GM12878 (cell line): ENCODE data around the gene IL17F. TPM values are rescaled to one million over a fixed set of nuclear protein-coding genes. Genes with fewer than 3 reads are reported as not detected.
A peak's percentile ranks its signal among the peaks of the same experiment; 100 is the strongest.

Source experiments
- ATF2 ChIP-seq: IDR thresholded peaks from 2 replicates; pipeline ENCODE4 v1.6.1; 2012; ENCODE audit warnings: low read length, inconsistent platforms
- ATF7 ChIP-seq: fragments of 450-650 bp; IDR thresholded peaks from 2 replicates; pipeline ENCODE4 v1.6.1; 2016; ENCODE audit warnings: low read depth, mild to moderate bottlenecking
- BCL11A ChIP-seq: IDR thresholded peaks from 2 replicates; pipeline ENCODE4 v1.6.1; 2011; ENCODE audit warnings: low read depth, low read length
- BHLHE40 ChIP-seq, 2 experiments: fragments of 450-650 bp in 1 of 2; IDR thresholded peaks; 2 replicates each; pipeline ENCODE4 v1.6.1; 2011 to 2017; ENCODE audit warnings: low read depth in 2 of 2, borderline replicate concordance in 1 of 2, improper control_type of control experiment in 1 of 2, low read length in 1 of 2, mild to moderate bottlenecking in 1 of 2
- BMI1 ChIP-seq: fragments of 450-650 bp; IDR thresholded peaks from 2 replicates; pipeline ENCODE4 v1.6.1; 2016; ENCODE audit warnings: mild to moderate bottlenecking, moderate library complexity, borderline replicate concordance
- BRCA1 ChIP-seq: IDR thresholded peaks from 2 replicates; pipeline ENCODE4 v1.6.1; 2011; ENCODE audit warnings: low read depth, low read length, improper control_type of control experiment
- CHD2 ChIP-seq: IDR thresholded peaks from 2 replicates; pipeline ENCODE4 v1.6.1; 2011; ENCODE audit warnings: low read depth, low read length, improper control_type of control experiment, borderline replicate concordance
- DPF2 ChIP-seq: fragments of 450-650 bp; IDR thresholded peaks from 2 replicates; pipeline ENCODE4 v1.6.1; 2017; ENCODE audit warnings: mild to moderate bottlenecking
- EP300 ChIP-seq, 2 experiments: fragments of 150-350 bp in 1 of 2; IDR thresholded peaks; 2 replicates each; pipeline ENCODE4 v1.6.1; 2011 to 2012; ENCODE audit warnings: low read depth in 2 of 2, low read length in 2 of 2, borderline replicate concordance in 1 of 2, improper control_type of control experiment in 1 of 2, inconsistent platforms in 1 of 2; ENCODE audit not compliant: control insufficient read depth in 1 of 2
- ESRRA ChIP-seq: IDR thresholded peaks from 2 replicates; pipeline ENCODE4 v1.6.1; 2012; ENCODE audit warnings: mild to moderate bottlenecking, low read length, improper control_type of control experiment
- IKZF1 ChIP-seq: fragments of 450-650 bp; conservative IDR thresholded peaks from 2 replicates; pipeline ENCODE4 v1.6.1; 2017; ENCODE audit warnings: antibody characterized with exemption, mild to moderate bottlenecking
- IKZF2 ChIP-seq, 2 experiments: fragments of 450-650 bp; IDR thresholded peaks; 2 replicates each; pipeline ENCODE4 v1.6.1; 2017; ENCODE audit warnings: mild to moderate bottlenecking in 2 of 2, moderate library complexity in 2 of 2
- KAT2A ChIP-seq: conservative IDR thresholded peaks from 2 replicates; pipeline ENCODE4 v1.6.1; 2011; ENCODE audit warnings: low read depth, low read length; ENCODE audit not compliant: control insufficient read depth
- MEF2A ChIP-seq: IDR thresholded peaks from 2 replicates; pipeline ENCODE4 v1.6.1; 2011; ENCODE audit warnings: low read depth, mild to moderate bottlenecking, low read length, moderate library complexity; ENCODE audit not compliant: insufficient read depth
- MEF2B ChIP-seq: fragments of 450-650 bp; IDR thresholded peaks from 2 replicates; pipeline ENCODE4 v1.6.1; 2018; ENCODE audit warnings: mild to moderate bottlenecking, moderate library complexity; ENCODE audit not compliant: partially characterized antibody, poor library complexity, severe bottlenecking
- MLLT1 ChIP-seq: fragments of 450-650 bp; IDR thresholded peaks from 2 replicates; pipeline ENCODE4 v1.6.1; 2016; ENCODE audit warnings: mild to moderate bottlenecking
- MTA2 ChIP-seq: fragments of 450-650 bp; IDR thresholded peaks from 2 replicates; pipeline ENCODE4 v1.6.1; 2016; ENCODE audit warnings: low read depth, mild to moderate bottlenecking, moderate library complexity
- NBN ChIP-seq: fragments of 450-650 bp; IDR thresholded peaks from 2 replicates; pipeline ENCODE4 v1.6.1; 2016
- NFIC ChIP-seq: IDR thresholded peaks from 2 replicates; pipeline ENCODE4 v1.6.1; 2012; ENCODE audit warnings: low read depth, mild to moderate bottlenecking, inconsistent platforms, low read length, moderate library complexity
- NFXL1 ChIP-seq: fragments of 450-650 bp; IDR thresholded peaks from 2 replicates; pipeline ENCODE4 v1.6.1; 2017; ENCODE audit warnings: antibody characterized with exemption, mild to moderate bottlenecking, borderline replicate concordance
- NR2F1 ChIP-seq: fragments of 450-650 bp; conservative IDR thresholded peaks from 2 replicates; pipeline ENCODE4 v1.6.1; 2017; ENCODE audit warnings: mild to moderate bottlenecking
- NRF1 ChIP-seq: conservative IDR thresholded peaks from 2 replicates; pipeline ENCODE4 v1.6.1; 2011; ENCODE audit warnings: mild to moderate bottlenecking, low read depth, low read length, improper control_type of control experiment
- PAX5 ChIP-seq: IDR thresholded peaks from 2 replicates; pipeline ENCODE4 v1.6.1; 2011; ENCODE audit warnings: low read depth, low read length, borderline replicate concordance
- RUNX3 ChIP-seq: IDR thresholded peaks from 2 replicates; pipeline ENCODE4 v1.6.1; 2012; ENCODE audit warnings: low read length, inconsistent platforms
- SMAD1 ChIP-seq: fragments of 450-650 bp; IDR thresholded peaks from 2 replicates; pipeline ENCODE4 v1.6.1; 2018; ENCODE audit warnings: mild to moderate bottlenecking, low read depth; ENCODE audit not compliant: partially characterized antibody
- SUPT20H ChIP-seq: IDR thresholded peaks from 2 replicates; pipeline ENCODE4 v1.6.1; 2011; ENCODE audit warnings: low read depth, mild to moderate bottlenecking, low read length, moderate library complexity, borderline replicate concordance; ENCODE audit not compliant: control insufficient read depth
- TCF12 ChIP-seq: IDR thresholded peaks from 2 replicates; pipeline ENCODE4 v1.6.1; 2011; ENCODE audit warnings: low read depth, mild to moderate bottlenecking, low read length
- ZNF207 ChIP-seq: fragments of 450-650 bp; IDR thresholded peaks from 2 replicates; pipeline ENCODE4 v1.6.1; 2014; ENCODE audit warnings: antibody characterized with exemption, mild to moderate bottlenecking, borderline replicate concordance
- ZNF24 ChIP-seq: fragments of 450-650 bp; IDR thresholded peaks from 2 replicates; pipeline ENCODE4 v1.6.1; 2017; ENCODE audit warnings: antibody characterized with exemption, mild to moderate bottlenecking
- polyA plus RNA-seq, 11 experiments: library from polyadenylated mRNA; depleted of rRNA in 4 of 11; unstranded in 6 of 11; stranded (reverse) in 5 of 11; fragments of >200 nt; fragmentation: Nextera tagmentation in 4 of 11; fragmentation: Illumina TruSeq in 1 of 11; extraction: Ambion mirVana in 4 of 11; extraction: Trizol in 1 of 11; gene quantifications; 1 replicate in 1 of 11; 2 replicates in 10 of 11; pipeline versions ENCODE4 v1.2.1 to v1.2.3, GENCODE V29; 2011 to 2016; ENCODE audit warnings: inconsistent platforms in 2 of 11, missing spikeins in 2 of 11, low read depth in 1 of 11
- total RNA-seq, 4 experiments: library from RNA; depleted of rRNA in 3 of 4; stranded (reverse); fragments of >200 nt in 3 of 4; fragmentation: Illumina TruSeq in 1 of 4; extraction: Trizol in 1 of 4; gene quantifications; 2 replicates each; pipeline versions ENCODE4 v1.2.1 to v1.2.3, GENCODE V29; 2013 to 2021

The IL17F gene
- total and polyA plus RNA-seq, 10 of the 15 experiments (the other 5 are each of a cell fraction or from before 2014, with no cell fraction given), result 0.20 TPM; not detected in 9

GRCh38 chr6:52231406-52232127 lies 12.7 kb downstream of the IL17F start (continued):
- no peak for TF ChIP-seq BRCA1
- peak; percentile 65; the same call in 1 of the 2 replicates for TF ChIP-seq ATF7
- TF ChIP-seq RUNX3, result peak; percentile 93
- peak in 1 of 2 experiments; percentile 34; a peak in 1 of 4 replicates for TF ChIP-seq EP300 (IDR thresholded peaks at IDR 0.05; ENCODE audit: borderline replicate concordance in 1 of 2, control insufficient read depth in 1 of 2, low read depth in 2 of 2, low read length in 2 of 2)
- TF ChIP-seq NR2F1, result peak; percentile 85
- TF ChIP-seq ESRRA, result no peak
- TF ChIP-seq KAT2A, result no peak
- TF ChIP-seq SUPT20H, result no peak
- 0 out of 2 replicates have a peak, but pooled peaks have one; percentile 47 for TF ChIP-seq MEF2A
- peak; percentile 53 for TF ChIP-seq NFIC
- TF ChIP-seq IKZF1, result peak; percentile 69
- TF ChIP-seq CHD2, result peak; percentile 44; the same call in 1 of the 2 replicates
- peak; percentile 97 for TF ChIP-seq MLLT1
- TF ChIP-seq SMAD1, result peak; percentile 32
- TF ChIP-seq MTA2, result peak; percentile 92
- peak; percentile 33; the same call in 1 of the 2 replicates for TF ChIP-seq TCF12
- TF ChIP-seq NFXL1, result no peak
- peak; percentile 63 for TF ChIP-seq ATF2
- TF ChIP-seq DPF2, result peak; percentile 69
- TF ChIP-seq NRF1, result no peak
- TF ChIP-seq NBN, result peak; percentile 74; the same call in 1 of the 2 replicates
- 0 out of 2 replicates have a peak, but pooled peaks have one; percentile 18 for TF ChIP-seq BMI1
- TF ChIP-seq MEF2B, result peak; percentile 86
- TF ChIP-seq ZNF24, result peak; percentile 41; the same call in 1 of the 2 replicates
- TF ChIP-seq BHLHE40 (IDR thresholded peaks at IDR 0.05; ENCODE audit: borderline replicate concordance in 1 of 2, low read depth in 2 of 2, low read length in 1 of 2), result peak; percentile 46 to 84; a peak in 2 of 4 replicates
- TF ChIP-seq ZNF207, result no peak
- peak; percentile 86 for TF ChIP-seq PAX5
- TF ChIP-seq IKZF2 (IDR thresholded peaks at IDR 0.05), result peak; percentile 86 to 87
- TF ChIP-seq BCL11A, result peak; percentile 49; the same call in 1 of the 2 replicates
- TF ChIP-seq, all 136 proteins: peak for 27
